Suprapubic skin (tissue), 4 donors: ENCODE results near the gene PRKCE.

Source experiments
- CTCF ChIP-seq, 2 donors: fragments of 200-600 bp in 1 of 2; fragments of 450-650 bp in 1 of 2; sonication (generic) in 1 of 2; IDR thresholded peaks; one replicate each; pipeline ENCODE4 v1.5.1; 2016 to 2019; ENCODE audit warnings: antibody characterized with exemption in 2 of 2, mild to moderate bottlenecking in 1 of 2, moderate library complexity in 1 of 2
- EP300 ChIP-seq: sonication (generic); formaldehyde crosslinking; IDR thresholded peaks from one replicate; pipeline ENCODE4 v1.6.1; 2017; ENCODE audit warnings: antibody characterized with exemption
- POLR2A ChIP-seq, 2 donors: fragments of 450-650 bp; IDR thresholded peaks; one replicate each; pipeline ENCODE4 v1.6.1; 2017; ENCODE audit warnings: antibody characterized with exemption in 2 of 2, mild to moderate bottlenecking in 2 of 2, moderate library complexity in 2 of 2
- POLR2AphosphoS5 ChIP-seq, 3 donors: sonication (generic); formaldehyde crosslinking; IDR thresholded peaks; one replicate each; pipeline ENCODE4 v1.6.1; 2017; ENCODE audit warnings: antibody characterized with exemption in 3 of 3

GRCh38 chr2:46135228-46135855, 483.9 kb downstream of the PRKCE start:
- no peak for TF ChIP-seq CTCF (IDR thresholded peaks at IDR 0.05)
- TF ChIP-seq POLR2A (IDR thresholded peaks at IDR 0.05), result no peak
- no peak for TF ChIP-seq POLR2AphosphoS5 (IDR thresholded peaks at IDR 0.05)
- TF ChIP-seq EP300, result no peak
